NCI-H187 treated with DMSO at 0.1 percent for 48 hours (cell line): ENCODE data around the gene THRA.

Experiments
- DNase-seq: peaks from one replicate; lab custom pipeline; 2025; lab: John Stamatoyannopoulos, UW

The THRA gene

GRCh38 chr17:40064971-40065768 is 2.4 kb downstream of the THRA start:
- no peak for DNase-seq

DNA sequence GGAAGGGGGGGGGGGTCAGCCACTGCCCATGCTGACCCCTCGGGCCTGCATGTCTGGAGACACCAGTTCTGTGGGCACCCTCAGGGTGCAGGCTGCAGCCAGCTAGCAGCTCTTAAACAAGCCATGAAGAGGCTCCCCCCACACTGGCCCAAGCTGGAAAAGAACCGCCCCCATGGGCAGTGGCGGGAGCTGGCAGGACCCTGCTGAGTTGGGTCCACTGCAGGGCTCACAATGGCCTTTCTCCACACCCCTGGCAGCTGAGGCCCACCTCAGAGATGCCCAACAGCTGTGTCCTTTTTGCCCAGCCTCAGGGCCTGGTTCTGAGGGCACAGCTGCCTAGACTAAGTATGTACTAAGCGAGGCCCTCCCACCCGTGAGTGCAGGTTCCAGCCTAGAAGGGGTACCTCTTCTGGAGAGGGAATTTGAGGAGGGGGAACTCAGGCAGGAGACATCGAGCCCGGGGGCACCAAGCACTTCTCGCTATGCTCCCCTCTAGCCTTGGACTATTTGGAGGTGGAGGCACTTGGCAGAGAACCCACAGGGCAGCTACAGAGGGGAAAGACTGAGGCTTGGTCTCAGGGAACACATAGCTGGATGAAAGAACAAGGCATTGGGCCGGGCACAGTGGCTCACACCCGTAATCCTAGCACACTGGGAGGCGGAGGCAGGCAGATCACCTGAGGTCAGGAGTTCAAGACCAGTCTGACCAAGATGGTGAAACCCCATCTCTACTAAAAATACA is 3.2 kb downstream of the THRA start:
- no peak for DNase-seq

GRCh38 chr17:40067710-40068109 is 4.9 kb downstream of the THRA start:
- DNase-seq: no peak

DNA sequence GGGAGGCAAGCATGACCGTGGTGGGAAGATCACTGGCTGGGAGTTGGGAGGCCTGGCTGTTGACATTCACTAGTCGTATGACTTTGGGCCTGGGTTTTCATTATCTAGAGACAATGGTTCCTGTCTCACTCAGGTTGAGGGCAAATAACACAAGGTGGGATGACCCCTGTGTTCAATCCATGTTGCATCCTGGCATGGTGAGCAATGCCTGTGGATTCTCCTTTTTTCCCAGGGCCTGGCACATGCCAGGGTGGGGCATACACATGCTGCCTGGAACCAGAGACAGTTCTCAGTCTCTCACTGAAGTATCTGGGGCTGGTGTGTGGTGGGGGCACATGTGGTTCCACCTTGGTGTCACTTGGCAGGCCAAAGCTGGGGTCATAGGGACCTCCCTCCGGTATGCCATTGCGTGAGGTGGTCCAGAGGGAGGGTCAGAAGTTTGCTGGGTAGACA is 5.4 kb downstream of the THRA start:
- DNase-seq: no peak

GRCh38 chr17:40068584-40068916 is 5.8 kb downstream of the THRA start:
- DNase-seq: no peak

GRCh38 chr17:40068917-40069750 is 6.4 kb downstream of the THRA start:
- no peak for DNase-seq

GRCh38 chr17:40069751-40070708 is 7.3 kb downstream of the THRA start:
- DNase-seq: no peak

- DNase-seq: no peak
Observed at GRCh38 chr17:40070709-40071312, 8.0 kb downstream of the THRA start.

DNA sequence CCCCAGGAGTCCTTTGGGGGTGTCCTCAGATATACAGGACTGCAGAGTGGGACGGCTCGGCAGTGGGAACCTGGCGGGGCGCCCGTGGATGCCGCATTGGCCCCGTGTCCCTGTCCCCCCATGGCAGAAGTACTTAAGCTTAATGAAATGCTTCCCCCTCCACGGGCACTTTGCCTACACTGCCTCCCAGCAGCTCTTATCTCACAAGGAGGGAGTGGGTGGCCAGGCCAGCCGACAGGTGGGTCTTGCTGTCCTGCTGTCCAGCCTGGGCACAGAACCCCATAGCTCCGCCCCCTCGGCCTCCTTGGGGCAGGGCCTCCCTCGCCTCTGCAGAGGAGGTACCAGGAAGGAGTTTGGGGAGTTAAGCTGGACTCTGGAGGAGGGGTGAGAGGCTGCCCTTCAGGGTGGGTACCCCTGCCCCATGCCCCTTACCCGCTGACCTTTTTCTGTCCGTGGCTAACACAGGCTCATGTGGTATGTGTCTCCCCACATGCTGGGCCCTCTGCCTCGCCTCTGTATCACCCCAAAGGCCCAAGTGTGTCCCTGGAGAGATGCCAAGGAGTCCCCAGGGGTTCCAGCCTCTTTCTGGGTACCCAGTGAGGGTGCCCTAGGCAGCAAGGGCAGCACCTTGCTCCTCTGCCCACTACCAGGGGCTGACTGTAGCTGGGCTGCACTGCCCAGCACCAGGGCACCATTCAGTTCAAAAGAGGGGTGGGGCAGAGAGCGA is 8.7 kb downstream of the THRA start:
- no peak for DNase-seq

- no peak for DNase-seq
Observed at GRCh38 chr17:40072040-40072734, 9.4 kb downstream of the THRA start.

GRCh38 chr17:40072735-40073346 is 10.1 kb downstream of the THRA start:
- no peak for DNase-seq

DNA sequence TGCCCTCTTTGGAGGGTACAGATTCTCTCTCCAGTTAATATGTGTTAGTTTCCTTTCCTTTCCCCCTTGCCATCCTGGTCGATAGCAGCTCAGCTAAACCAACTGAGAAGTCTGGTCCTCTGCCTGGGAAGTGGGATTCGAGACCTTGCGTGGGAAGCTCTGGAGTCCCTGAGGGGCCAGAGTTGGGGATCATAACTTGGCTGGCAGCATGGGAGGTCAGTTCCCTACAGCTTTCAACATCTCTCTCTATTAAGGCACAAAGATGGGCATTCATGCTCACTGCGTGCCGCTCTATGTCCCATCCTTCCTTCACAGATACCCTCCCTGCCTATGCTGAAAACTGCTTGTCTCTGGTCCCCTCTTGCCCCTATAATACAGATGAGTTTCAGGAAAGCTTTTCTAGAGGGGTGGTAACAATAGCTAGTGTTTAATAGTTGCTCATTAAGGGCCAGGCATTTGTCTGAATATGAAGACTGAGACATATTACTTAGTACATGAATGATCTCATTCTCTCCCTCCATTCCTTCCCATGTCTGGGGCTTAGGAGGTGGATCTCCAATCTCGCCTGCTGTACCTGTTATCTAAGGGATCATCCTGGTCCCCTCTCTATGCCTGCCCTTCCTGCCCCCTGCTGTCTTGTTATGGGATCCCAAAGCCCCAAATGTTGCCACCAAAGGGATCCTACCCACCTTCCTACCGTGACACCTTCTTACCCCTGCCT is 10.8 kb downstream of the THRA start:
- no peak for DNase-seq

DNA sequence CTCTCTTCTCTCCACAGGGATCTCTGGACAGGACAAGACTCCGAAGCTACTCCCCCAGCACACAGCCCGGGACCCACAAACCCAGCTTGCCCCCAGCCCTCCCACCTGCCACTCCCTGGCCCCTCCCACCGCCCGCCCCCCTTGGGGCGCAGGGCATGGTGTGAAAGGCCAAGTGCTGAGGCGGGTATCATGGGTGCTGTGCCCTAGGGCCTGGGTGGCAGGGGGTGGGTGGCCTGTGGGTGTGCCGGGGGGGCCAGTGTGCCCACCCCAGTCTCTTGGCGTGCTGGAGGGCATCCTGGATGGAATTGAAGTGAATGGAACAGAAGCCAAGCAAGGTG is 11.4 kb downstream of the THRA start:
- no peak for DNase-seq

GRCh38 chr17:40074871-40075200 is 12.1 kb downstream of the THRA start:
- DNase-seq: no peak

DNA sequence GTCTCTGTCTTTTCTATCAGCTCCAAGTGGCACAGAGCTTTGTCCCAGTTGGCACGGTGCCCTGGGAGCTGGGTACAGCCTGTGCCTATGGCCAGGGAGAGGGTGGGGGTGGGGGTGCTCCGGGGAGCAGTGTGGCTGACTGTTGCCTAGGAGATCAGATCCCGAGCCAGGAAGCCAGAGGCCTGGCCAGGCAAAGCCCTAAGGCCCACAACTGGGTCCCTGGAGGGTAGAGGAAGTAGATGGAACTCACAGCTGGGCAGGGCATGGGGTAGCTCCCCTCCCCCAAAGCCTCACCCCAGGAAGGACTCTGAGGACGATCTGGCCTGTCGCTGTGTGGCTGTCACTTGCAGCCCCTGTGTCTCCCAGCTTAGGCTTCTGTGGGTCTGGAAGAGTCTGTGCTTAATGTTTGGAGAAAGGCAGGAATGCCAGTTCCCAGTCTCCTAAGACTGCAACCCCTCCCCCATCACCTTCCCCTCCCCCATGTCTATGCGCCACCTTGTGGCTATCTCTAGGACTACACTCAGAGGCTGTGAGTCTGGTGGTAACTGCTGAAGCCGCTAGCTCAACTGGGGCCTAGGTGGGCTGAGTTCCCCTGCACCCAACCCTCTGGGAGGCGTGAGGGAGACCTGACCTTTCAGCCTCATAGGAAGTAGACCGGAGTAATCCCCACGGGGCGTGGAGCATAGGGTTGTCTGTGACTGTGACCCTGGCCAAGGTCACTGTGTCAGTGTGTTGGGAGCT is 12.6 kb downstream of the THRA start:
- no peak for DNase-seq

DNA sequence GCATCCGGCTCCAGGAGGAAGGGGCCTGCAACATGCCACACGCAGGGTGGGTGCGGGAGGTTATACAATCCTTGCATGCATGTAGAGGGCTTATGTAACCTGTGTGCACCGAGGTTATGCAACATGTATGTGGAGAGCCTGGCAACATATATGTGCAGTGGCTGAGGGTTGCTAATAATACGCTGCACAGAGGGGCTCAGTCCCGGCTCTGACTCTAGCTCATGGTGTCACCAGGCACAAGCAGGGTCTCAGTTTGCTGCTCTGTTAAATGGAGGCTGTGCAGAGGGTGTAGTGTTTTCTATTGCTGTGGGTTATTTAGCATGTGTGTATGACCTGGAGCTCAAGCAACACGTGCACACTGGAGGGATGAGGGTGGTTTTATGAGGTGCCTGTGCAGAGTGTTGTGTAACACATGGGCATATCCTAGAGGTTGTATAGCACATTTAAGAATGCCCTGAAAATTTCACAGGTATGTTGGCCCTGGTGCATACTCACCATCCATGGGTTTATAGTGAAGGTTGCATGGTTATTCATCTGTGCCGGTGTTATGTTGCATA is 13.3 kb downstream of the THRA start:
- no peak for DNase-seq

GRCh38 chr17:40076591-40076990 is 13.8 kb downstream of the THRA start:
- DNase-seq: no peak

DNA sequence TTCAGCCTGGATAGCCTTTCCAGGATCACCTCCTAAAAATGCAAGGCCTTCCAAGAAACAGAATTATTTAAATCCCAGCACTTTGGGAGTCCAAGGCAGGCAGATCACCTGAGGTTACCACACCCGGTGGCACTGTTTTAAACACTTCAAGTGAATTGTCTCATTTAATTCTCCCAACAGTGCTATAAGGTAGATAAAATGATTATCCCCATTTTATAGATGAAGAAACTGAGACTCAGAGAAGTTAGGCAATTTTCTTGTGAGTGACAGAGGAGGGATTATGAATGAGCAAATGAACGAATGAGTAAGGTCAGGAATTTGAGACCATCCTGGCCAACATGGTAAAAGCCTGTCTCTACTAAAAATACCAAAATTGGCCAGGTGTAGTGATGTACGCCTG is 16.8 kb downstream of the THRA start:
- no peak for DNase-seq
